Stimulated activated CD4-positive, alpha-beta T cell treated with anti-CD3 and anti-CD28 coated beads, Interleukin-1b, Interleukin-23, amount 100 ng/mL, for 1 hour (primary cell): ENCODE results near the gene RINL.

Experiments used
- DNase-seq, 2 donors: peaks; one replicate each; pipeline ENCODE4 v3.0.0-alpha.2; 2020; ENCODE audit warnings: low read depth in 2 of 2

RINL gene

DNA sequence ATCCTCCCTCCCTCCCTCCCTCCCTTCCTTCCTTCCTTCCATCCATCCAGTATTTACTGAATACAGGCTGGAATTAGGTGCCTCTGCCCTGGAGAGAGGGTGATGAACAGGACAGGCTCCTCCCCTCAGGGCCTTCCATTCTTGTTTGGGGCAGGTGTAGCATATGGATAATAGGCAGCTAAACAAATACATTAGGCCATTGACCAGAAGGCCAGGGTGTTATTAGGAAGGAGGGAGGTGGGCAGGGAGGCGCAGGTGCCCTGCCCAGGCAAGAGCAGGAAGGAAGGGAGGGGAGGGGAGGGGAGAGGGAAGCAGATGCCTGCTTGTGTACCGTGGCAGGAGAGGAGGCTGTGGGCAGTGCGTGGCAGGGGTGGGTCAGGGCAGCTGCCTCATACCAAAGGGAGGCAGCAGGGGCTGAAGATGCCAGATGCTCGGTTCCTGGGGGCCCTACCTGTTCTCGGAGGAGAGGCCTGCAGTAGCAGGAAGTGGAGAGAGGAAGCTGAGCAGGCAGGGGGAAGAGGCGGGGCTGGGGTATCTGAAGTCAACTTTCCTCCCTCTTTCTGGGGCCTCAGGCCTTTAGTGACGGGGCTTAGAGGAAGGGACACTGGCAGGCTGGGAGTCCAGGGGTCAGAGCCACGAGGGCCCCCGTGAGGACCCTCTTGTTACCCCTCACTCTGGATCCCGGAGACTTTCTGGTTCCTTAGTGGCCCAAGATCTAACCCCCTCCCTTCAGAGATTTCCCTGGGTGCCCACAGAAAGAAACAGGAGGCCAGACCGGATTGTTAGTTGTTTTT is at the start of gene RINL:
RINL (minus strand) TSS at position 495 of the 794 bp plus-strand sequence. CDS start 1,533 bp downstream, outside the sequence.
- DNase-seq, result peak; percentile 34 to 42

- no peak for DNase-seq
Observed at GRCh38 chr19:38924388-38924787, 46.3 kb upstream of the RINL start.

DNA sequence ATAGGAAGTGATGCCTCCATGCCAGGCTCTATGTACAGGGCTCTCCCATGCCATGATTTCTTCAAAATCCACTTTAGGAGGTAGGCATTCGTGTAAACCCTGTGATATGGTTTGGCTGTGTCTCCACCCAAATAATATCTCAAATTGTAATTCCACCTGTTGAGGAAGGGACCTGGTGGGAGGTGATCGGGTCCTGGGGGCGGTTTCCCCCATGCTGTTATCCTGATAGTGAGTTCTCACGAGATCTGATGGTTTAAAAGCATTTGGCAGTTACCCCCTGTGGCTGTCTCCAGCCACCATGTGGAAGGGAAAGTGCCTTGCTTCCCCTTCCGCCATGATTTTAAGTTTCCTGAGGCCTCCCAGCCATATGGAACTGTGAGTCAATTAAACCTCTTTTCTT is 44.4 kb upstream of the RINL start:
- DNase-seq, result no peak

DNA sequence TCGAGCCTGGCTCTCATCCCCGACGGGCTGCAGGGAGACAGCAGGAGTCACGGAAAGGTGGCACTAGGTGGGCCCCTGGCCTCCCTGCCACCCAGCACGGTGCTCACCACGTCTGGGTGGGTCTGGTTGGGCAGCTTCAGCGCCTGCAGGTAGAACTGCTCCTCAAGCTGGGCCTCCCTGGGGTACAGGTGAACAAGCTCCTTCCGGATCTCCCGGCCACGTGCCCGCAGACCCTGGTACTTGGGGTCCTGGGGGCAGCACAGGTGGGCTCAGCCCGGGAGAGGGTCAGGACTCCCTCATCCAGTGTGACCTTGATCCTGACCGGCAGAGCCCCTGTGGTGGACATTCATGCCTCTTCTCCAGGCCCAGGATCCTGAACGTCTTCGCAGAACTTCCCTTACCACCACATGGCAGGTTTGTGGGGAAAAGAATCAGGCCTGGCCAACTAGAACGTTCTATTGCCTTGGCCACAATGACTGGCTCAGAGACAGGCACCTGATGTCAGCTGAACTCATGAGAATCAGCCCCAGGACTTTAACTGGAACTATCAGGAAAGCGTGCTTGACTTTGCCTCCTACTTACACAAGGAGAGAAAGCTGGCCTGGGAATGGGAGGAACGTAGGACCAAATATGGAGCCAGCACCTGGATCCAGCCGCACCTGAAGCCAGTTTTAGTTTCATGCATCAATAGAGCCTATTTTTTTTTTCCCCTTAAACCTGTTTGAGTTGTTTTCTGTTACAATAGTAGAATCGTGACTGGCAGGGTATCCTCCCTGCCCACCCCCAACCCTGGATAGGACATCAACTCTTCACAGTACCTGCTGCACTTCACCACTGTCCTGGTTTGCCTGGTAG is 43.6 kb upstream of the RINL start:
- no peak for DNase-seq

DNA sequence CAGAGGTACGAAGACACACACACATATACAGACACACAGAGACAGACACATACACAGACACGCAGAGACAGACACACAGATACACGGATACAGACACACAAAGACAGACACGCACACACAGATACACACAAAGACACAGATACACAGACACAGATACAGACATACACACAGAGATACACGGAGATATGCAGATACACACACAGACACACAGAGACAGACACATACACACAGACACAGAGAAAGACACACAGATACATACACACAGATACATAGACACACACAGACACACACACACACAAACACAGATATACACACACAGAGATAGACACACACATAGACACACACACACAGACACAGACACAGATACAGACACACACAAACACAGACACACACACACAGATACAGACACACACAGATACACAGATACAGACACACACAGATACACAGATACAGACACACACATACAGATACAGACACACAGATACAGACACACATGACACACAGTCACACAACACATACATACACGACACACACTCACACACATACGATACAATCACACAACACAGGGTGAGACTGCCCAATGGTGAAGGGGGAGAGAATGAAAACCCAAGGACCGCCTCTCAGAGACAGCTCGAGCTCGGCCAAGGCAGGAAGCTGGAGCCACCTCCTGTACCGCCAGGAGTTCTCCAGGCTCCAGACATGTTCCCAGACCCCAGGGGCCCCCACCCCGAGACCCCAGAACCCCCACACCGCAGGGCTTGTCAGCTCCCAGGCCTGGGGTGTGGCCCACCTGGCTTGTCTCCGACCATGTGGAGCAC is 42.7 kb upstream of the RINL start:
- DNase-seq, result no peak

DNA sequence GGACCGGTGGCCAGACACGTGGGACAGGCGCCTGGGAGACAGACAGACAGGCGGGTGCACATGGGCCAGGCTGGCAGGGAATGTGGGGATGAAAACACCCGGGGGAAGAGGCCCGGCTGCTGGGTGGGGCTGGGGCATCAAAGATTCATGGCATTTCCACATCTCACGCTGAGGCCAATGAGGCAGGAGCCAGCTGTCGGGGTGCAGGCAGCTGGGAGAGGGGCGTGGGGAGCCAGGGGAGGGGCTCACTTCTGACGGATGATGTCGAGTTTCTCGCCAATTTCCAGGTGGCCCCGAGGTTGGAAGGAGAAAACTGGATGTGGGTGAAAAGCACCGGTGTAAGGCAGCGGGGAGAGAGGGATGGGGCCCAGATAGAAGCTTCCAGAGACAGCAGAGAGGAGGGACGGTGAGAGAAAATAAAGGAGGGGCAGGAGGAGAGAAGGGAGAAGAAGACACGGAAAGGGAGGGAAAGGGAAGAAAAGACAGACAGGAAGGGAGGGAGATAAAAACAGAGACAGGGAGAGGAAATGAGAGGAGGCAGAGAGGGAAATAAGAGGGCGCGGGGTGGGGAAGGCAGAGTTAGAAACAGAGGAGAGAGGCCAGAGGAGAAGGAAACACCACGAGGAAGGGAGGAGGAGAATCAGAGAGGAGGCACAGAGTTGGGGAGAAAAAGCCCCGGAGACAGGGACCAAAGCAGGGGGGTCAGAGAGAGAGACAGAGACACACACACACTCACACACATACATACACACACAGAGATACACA is 41.9 kb upstream of the RINL start:
- DNase-seq, result no peak

DNA sequence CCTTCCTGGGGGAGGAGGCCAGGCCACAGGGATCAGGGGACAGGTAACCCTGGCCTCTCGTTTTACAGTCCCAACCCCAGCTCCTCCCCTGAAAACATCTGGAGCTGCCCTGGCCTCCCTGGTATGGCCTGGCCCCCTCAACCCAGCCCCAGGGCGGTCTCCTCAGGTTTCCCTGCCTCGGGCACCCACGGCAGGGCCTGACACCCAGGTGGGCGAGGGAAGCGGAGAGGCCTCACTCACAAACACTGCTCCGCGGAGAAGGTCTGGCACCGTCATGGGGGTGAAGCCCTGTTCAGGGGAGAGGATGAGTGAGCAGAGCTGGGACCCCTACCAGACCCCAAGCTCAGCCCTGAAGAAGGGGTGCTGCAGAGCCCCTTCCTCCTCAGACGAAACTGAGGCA is 40.5 kb upstream of the RINL start:
- DNase-seq, result no peak

GRCh38 chr19:38917921-38918491 is 39.9 kb upstream of the RINL start:
- no peak for DNase-seq

DNA sequence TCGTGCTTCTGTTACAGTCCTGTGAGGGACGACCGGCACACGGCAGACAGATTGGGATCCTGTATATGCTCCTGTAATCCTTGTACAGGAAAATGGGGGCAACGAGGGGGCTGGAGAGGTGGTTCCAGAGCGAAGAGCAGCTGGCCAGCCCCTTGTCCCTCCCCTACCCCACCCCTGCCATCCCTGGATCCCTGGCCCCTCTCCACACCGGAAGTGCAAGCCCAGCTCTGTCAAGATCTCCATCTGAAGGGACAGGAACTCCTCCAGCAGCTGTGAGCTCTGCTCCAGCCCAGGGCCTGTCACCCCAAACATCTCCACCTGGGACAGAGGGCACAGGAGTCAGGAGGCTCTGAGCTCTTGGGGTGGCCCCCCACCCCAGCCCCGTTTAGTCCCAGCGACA is 39.4 kb upstream of the RINL start:
- DNase-seq, result no peak

GRCh38 chr19:38915329-38916321 is 37.5 kb upstream of the RINL start:
- no peak for DNase-seq

DNA sequence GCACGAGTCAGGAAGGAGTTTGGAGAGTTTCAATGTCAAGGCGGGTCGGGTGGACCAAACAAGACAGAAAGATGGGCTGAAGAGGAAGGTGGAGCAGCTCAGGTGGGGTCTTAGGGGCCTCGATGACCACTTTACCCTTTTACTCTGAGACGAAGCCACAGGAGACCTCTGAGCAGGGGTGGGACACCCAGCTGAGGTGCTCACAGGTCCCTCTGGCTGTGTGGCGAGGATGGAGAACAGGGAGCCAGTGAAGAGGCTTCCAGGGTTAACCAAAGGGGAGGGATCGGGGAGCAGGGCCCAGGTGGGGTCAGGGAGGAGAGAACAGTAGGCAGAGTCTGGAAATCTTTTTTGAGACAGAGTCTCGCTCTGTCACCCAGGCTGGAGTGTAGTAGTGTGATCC is 35.9 kb upstream of the RINL start:
- no peak for DNase-seq

- no peak for DNase-seq
Observed at GRCh38 chr19:38912600-38913514, 34.8 kb upstream of the RINL start.

- DNase-seq, result no peak
Observed at GRCh38 chr19:38911388-38912001, 33.4 kb upstream of the RINL start.

DNA sequence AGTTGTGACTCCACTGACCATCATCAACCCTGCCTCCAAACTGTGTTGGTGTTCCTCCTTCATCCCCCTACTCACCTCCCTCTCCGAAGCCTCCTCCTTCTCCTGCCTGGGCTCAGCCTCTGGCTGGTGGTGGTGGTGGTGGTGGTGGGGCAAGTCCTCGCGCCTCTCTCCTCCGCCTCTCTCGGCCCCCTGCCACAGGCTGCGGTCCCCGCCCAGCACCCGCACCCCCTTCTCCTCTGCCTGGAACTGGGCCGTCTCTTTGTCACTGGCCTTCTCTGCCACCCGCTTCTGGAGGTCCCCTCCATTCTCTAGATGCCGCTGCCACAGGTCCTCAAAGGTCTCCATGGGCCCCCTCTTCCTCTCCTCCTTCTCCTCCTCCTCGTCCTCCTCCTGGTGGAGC is 32.4 kb upstream of the RINL start:
- DNase-seq, result no peak

DNA sequence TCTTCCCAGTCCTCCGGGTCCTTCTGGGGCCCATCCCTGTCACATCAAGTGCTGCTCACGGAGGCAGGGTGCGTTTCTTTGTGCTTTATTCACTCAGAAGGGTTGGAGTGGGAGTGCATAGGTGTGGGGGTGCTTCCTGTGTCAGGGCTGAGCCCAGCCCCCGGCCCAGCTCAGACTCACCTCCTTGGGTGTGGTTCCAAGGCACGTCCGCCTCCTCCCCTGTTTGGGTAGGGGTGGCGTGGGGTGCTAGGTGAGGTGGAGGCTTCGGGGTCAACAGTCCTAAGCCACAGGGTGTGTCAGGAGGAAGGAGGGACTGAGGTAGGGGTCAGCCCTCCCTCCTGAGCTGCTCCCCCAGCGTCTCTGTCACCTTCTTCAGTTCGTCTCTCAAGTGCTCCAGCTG is 30.8 kb upstream of the RINL start:
- no peak for DNase-seq

DNA sequence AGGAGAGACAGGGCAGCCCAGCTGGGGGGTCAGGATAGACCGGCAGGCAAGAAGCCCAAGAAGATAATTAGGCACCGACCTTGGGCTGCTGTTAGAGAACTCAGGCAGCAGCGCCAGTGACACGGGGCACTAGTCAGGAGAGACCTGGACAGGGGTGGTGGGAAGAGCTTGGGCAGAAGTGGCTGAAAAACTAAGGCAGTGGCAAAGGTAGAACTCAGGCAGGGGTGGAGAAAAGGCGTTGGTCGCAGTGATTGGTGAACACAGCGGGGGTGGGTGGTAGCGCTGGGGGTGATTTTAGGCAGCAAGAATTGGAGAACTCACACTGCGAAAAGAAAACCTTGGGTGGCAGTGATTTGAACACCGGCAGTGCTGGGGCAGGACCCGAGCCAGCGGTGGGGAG is 29.6 kb upstream of the RINL start:
- no peak for DNase-seq

DNA sequence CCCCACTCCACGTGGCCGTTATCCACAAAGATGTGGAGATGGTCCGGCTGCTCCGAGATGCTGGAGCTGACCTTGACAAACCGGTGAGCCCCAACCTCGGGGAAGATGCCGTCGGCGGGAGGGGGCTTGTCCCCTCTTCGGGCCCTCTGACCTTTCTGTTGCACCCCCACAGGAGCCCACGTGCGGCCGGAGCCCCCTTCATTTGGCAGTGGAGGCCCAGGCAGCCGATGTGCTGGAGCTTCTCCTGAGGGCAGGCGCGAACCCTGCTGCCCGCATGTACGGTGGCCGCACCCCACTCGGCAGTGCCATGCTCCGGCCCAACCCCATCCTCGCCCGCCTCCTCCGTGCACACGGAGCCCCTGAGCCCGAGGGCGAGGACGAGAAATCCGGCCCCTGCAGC is 29.2 kb upstream of the RINL start:
- DNase-seq, result no peak

GRCh38 chr19:38905620-38906019 is 27.5 kb upstream of the RINL start:
- DNase-seq, result no peak
